GM12875 (cell line): ENCODE results near the gene EEIG1.

Source experiments
- H3K4me3 ChIP-seq: one replicate; pipeline ENCODE4 v1.5.1; 2011; ENCODE audit warnings: low read depth, low read length, control low read depth
- CTCF ChIP-seq: IDR thresholded peaks from 2 replicates; pipeline ENCODE4 v1.5.1; 2011; ENCODE audit warnings: low read depth, mild to moderate bottlenecking, control low read depth, inconsistent platforms, low read length, moderate library complexity, borderline replicate concordance; ENCODE audit not compliant: insufficient read depth

EEIG1 gene

GRCh38 chr9:127943011-127943662, 37.7 kb downstream of the EEIG1 start:
- no peak for TF ChIP-seq CTCF
- no peak overlapping the region for H3K4me3 ChIP-seq

- H3K4me3 ChIP-seq: no peak overlapping the region
- TF ChIP-seq CTCF: peak; percentile 83
These were observed 38.4 kb downstream of the EEIG1 start for GRCh38 chr9:127942216-127943010.

- TF ChIP-seq CTCF: no peak
- H3K4me3 ChIP-seq: no peak overlapping the region
These were observed 38.9 kb downstream of the EEIG1 start for GRCh38 chr9:127941961-127942215.

- no peak overlapping the region for H3K4me3 ChIP-seq
- no peak for TF ChIP-seq CTCF
These were observed 39.5 kb downstream of the EEIG1 start for GRCh38 chr9:127941062-127941960.

DNA sequence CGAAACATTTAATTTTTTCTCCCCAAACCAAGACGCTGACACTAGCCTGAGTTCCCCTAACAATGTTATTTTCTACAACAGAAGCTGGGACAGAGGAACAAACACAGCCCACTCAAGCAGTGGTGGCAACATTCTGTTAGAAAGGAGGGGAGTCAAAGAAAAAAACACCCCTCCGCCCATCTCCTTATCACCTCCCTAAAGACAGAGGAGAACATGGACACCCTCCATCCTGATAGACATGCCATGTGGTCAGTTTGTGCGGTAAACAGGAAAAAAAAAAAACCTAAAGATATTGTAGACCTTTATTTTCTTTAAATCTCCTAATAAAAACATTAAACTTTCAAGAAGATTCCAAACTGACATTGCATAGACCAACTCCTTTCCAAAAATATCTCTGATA, 40.2 kb downstream of the EEIG1 start:
- no peak for TF ChIP-seq CTCF
- no peak overlapping the region for H3K4me3 ChIP-seq

DNA sequence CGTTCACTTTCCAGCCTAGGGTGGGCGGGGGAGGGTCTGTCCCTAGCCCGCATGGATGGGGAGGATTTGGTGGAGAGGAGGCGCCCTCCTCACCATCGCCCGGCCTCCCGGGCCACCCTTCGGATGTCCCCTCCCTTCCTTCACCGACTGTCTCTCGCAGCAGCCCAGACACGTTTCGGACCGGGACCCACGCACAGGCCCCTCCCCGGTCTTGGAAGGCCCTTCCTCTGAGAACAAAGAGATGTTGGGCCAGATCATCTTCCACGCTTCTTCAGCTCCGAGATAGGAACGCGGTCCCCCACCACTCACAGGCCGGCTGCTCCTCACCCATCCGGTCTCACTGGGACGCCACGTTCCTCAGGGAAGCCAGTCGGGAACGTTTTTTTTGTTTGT, 42.5 kb downstream of the EEIG1 start:
- no peak for TF ChIP-seq CTCF

More for the DNA sequence above, 42.5 kb downstream of the EEIG1 start:
- H3K4me3 ChIP-seq: no peak overlapping the region
